Sigmoid colon (tissue), 7 donors: Measurements from ENCODE around the gene NAT10. TPM values are rescaled to one million over a fixed set of nuclear protein-coding genes. Genes with fewer than 3 reads are reported as not detected.

Source experiments
- DNase-seq: peaks from one replicate; pipeline ENCODE4 v3.0.0-alpha.2; 2019
- H3K27ac ChIP-seq, 4 donors: fragments of 200-600 bp; sonication (generic); one replicate each; pipeline ENCODE4 v1.5.1; 2016 to 2019; ENCODE audit warnings: mild to moderate bottlenecking in 1 of 4
- H3K27me3 ChIP-seq, 3 donors: fragments of 200-600 bp; sonication (generic); one replicate each; pipeline ENCODE4 v1.5.1; 2019; ENCODE audit warnings: mild to moderate bottlenecking in 1 of 3
- H3K36me3 ChIP-seq, 4 donors: fragments of 200-600 bp; sonication (generic); one replicate each; pipeline ENCODE4 v1.5.1; 2016 to 2019
- H3K4me1 ChIP-seq, 4 donors: fragments of 200-600 bp; sonication (generic); one replicate each; pipeline ENCODE4 v1.5.1; 2017 to 2019
- H3K4me3 ChIP-seq, 4 donors: fragments of 200-600 bp; sonication (generic); one replicate each; pipeline ENCODE4 v1.5.1; 2017 to 2019; ENCODE audit warnings: mild to moderate bottlenecking in 2 of 4, moderate library complexity in 1 of 4
- H3K9me3 ChIP-seq, 4 donors: fragments of 200-600 bp in 3 of 4; sonication (generic) in 3 of 4; one replicate each; pipeline versions ENCODE4 v1.5.1 to v1.6.1; 2013 to 2019
- CTCF ChIP-seq, 4 experiments: fragments of 450-650 bp in 3 of 4; fragments of 200-600 bp in 1 of 4; IDR thresholded peaks; one replicate each; pipeline ENCODE4 v1.5.1; 2016 to 2019; ENCODE audit warnings: antibody characterized with exemption in 4 of 4, mild to moderate bottlenecking in 3 of 4, moderate library complexity in 2 of 4
- EP300 ChIP-seq, 4 donors: sonication (generic); formaldehyde crosslinking; IDR thresholded peaks; one replicate each; pipeline ENCODE4 v1.6.1; 2017; ENCODE audit warnings: antibody characterized with exemption in 4 of 4
- POLR2A ChIP-seq, 2 donors: fragments of 450-650 bp; IDR thresholded peaks; one replicate each; pipeline ENCODE4 v1.6.1; 2016; ENCODE audit warnings: antibody characterized with exemption in 2 of 2, mild to moderate bottlenecking in 2 of 2, moderate library complexity in 2 of 2
- POLR2AphosphoS5 ChIP-seq, 4 donors: sonication (generic); formaldehyde crosslinking; IDR thresholded peaks; one replicate each; pipeline ENCODE4 v1.6.1; 2017; ENCODE audit warnings: antibody characterized with exemption in 4 of 4
- WGBS, 2 donors: extraction: QIAGEN DNeasy Blood & Tissue Kit; methylation state at CpG; one replicate each; pipeline ENCODE4 v1.1.7; 2013; 5-methylcytosine and 5-hydroxymethylcytosine counted together
- intact Hi-C: fragments of 100-400 bp; cut with DNase I; formaldehyde crosslinking; loops from one replicate; pipeline ENCODE4 v1.15.1; 2023
- polyA plus RNA-seq, 3 donors: library from polyadenylated mRNA; stranded (reverse); fragments of 200-250 nt; gene quantifications; one replicate each; pipeline ENCODE4 v1.2.3, GENCODE V29; 2013
- total RNA-seq, 4 donors: library from RNA; depleted of rRNA; stranded (reverse); fragments of >200 nt; gene quantifications; one replicate each; pipeline ENCODE4 v1.1.0, GENCODE V29; 2016
- donor health status: healthy with polysubstance abuse.
- donor health status: Bipolar disorder and iron deficiency.
- donor health status: healthy.

Gene NAT10
- total and polyA plus RNA-seq, 7 donors, result 5.3 to 35.4 (median 17.4) TPM

- TF ChIP-seq EP300 (IDR thresholded peaks at IDR 0.05), result no peak
- no peak for TF ChIP-seq CTCF (IDR thresholded peaks at IDR 0.05)
- no peak for TF ChIP-seq POLR2AphosphoS5 (IDR thresholded peaks at IDR 0.05)
- TF ChIP-seq POLR2A (IDR thresholded peaks at IDR 0.05), result no peak
- WGBS, 2 donors, result 85 to 86% methylated on average over 5 of the region's 5 CpGs
- H3K4me1 ChIP-seq, result peaks cover 0 to 34% (median 20%) of the 10 kb centered on the region in 4 donors
- H3K4me3 ChIP-seq, result no peak overlapping the region
- no peak overlapping the region for H3K27ac ChIP-seq
- intact Hi-C loops, result no loop called here
- DNase-seq, result no peak
- no peaks in the 10 kb centered on the region for H3K36me3 ChIP-seq
- H3K9me3 ChIP-seq, result no peaks in the 10 kb centered on the region
- no peaks in the 10 kb centered on the region for H3K27me3 ChIP-seq
These were observed 82.8 kb downstream of the NAT10 start for GRCh38 chr11:34188181-34188580.

GRCh38 chr11:34189191-34189590, 83.8 kb downstream of the NAT10 start:
- H3K4me1 ChIP-seq, result peaks cover 0 to 30% (median 19%) of the 10 kb centered on the region in 4 donors
- no peaks in the 10 kb centered on the region for H3K36me3 ChIP-seq
- DNase-seq, result no peak
- 85 to 87% methylated on average over 9 of the region's 9 CpGs for WGBS, 2 donors
- H3K9me3 ChIP-seq, result no peaks in the 10 kb centered on the region
- no peak overlapping the region for H3K27ac ChIP-seq
- TF ChIP-seq EP300 (IDR thresholded peaks at IDR 0.05) (no peak), CTCF (IDR thresholded peaks at IDR 0.05) (no peak)
- intact Hi-C loops, result no loop called here
- no peaks in the 10 kb centered on the region for H3K27me3 ChIP-seq
- no peak overlapping the region for H3K4me3 ChIP-seq

GRCh38 chr11:34190192-34191139, 85.0 kb downstream of the NAT10 start:
- TF ChIP-seq POLR2AphosphoS5 (IDR thresholded peaks at IDR 0.05) (no peak), POLR2A (IDR thresholded peaks at IDR 0.05) (no peak), EP300 (IDR thresholded peaks at IDR 0.05) (no peak), CTCF (IDR thresholded peaks at IDR 0.05) (no peak)
- H3K27ac ChIP-seq, result no peak overlapping the region
- DNase-seq, result no peak
- no peaks in the 10 kb centered on the region for H3K9me3 ChIP-seq
- H3K4me3 ChIP-seq, result no peak overlapping the region
- WGBS, 2 donors, result 90 to 92% methylated on average over 8 of the region's 8 CpGs
- H3K36me3 ChIP-seq, result no peaks in the 10 kb centered on the region
- intact Hi-C loops, result no loop called here
- H3K27me3 ChIP-seq, result no peaks in the 10 kb centered on the region
- peaks cover 0 to 27% (median 17%) of the 10 kb centered on the region in 4 donors for H3K4me1 ChIP-seq

GRCh38 chr11:34191578-34191977, 86.1 kb downstream of the NAT10 start:
- intact Hi-C loops, result no loop called here
- Histone ChIP-seq H3K4me3 (no peak overlapping the region), H3K27ac (peak overlapping the region; percentile 76 to 86 (median 81)), H3K36me3 (no peaks in the 10 kb centered on the region), H3K27me3 (no peaks in the 10 kb centered on the region), H3K9me3 (no peaks in the 10 kb centered on the region), H3K4me1 (peaks cover 0 to 20% (median 17%) of the 10 kb centered on the region in 4 donors)
- DNase-seq, result no peak
- TF ChIP-seq EP300 (IDR thresholded peaks at IDR 0.05) (no peak), POLR2A (IDR thresholded peaks at IDR 0.05) (no peak), POLR2AphosphoS5 (IDR thresholded peaks at IDR 0.05) (no peak), CTCF (IDR thresholded peaks at IDR 0.05) (no peak)
- WGBS, 2 donors, result 88 to 89% methylated on average over 5 of the region's 5 CpGs
